ENCODE data around the gene STMP1. TPM values are rescaled to one million over a fixed set of nuclear protein-coding genes. Genes with fewer than 3 reads are reported as not detected.

The STMP1 gene
- total RNA-seq, 2 donors from 2014 or later = 25.7 to 27.4 TPM

- no peaks in the 10 kb centered on the region for H3K4me1 ChIP-seq
- no peaks in the 10 kb centered on the region for H3K36me3 ChIP-seq
- intact Hi-C loops (cut with DNase I) = no loop called here
- no peak for TF ChIP-seq CTCF (IDR thresholded peaks at IDR 0.05)
- H3K27me3 ChIP-seq = no peaks in the 10 kb centered on the region
- H3K27ac ChIP-seq = no peak overlapping the region
- DNase-seq = no peak
- H3K9me3 ChIP-seq = no peaks in the 10 kb centered on the region
- H3K9ac ChIP-seq (ENCODE audit: low read depth in 2 of 2, low read length in 2 of 2) = no peak overlapping the region
- H3K4me3 ChIP-seq = no peak overlapping the region
These were observed 3.8 kb upstream of the STMP1 start for GRCh38 chr7:135658564-135658963.

- Histone ChIP-seq H3K9ac (ENCODE audit: low read depth in 2 of 2, low read length in 2 of 2) (no peak overlapping the region), H3K27ac (no peak overlapping the region), H3K4me1 (no peaks in the 10 kb centered on the region), H3K4me3 (no peak overlapping the region), H3K27me3 (no peaks in the 10 kb centered on the region), H3K36me3 (no peaks in the 10 kb centered on the region), H3K9me3 (no peaks in the 10 kb centered on the region)
- no peak for DNase-seq
- no peak for TF ChIP-seq CTCF (IDR thresholded peaks at IDR 0.05)
- intact Hi-C loops (cut with DNase I) = no loop called here
These were observed 3.0 kb upstream of the STMP1 start for GRCh38 chr7:135659159-135659846.

GRCh38 chr7:135661311-135662122 lies 797 bp upstream of the STMP1 start:
- Histone ChIP-seq H3K4me3 (peak overlapping the region; percentile 49), H3K36me3 (no peaks in the 10 kb centered on the region), H3K27ac (peak overlapping the region; percentile 69), H3K9me3 (no peaks in the 10 kb centered on the region), H3K4me1 (no peaks in the 10 kb centered on the region), H3K27me3 (no peaks in the 10 kb centered on the region), H3K9ac (ENCODE audit: low read depth in 2 of 2, low read length in 2 of 2) (peak overlapping the region; percentile 68 to 78)
- intact Hi-C loops (cut with DNase I) = loop anchor here (10.0 kb wide), 1 partner anchor 313 kb away; the partner anchor contains the start of gene MTPN
- no peak for DNase-seq
- TF ChIP-seq CTCF (IDR thresholded peaks at IDR 0.05) = no peak

- intact Hi-C loops (cut with DNase I) = loop anchor here (10.0 kb wide), 1 partner anchor 313 kb away; the partner anchor contains the start of gene MTPN
These were observed 266 bp upstream of the STMP1 start for GRCh38 chr7:135662123-135662372.

More at GRCh38 chr7:135662123-135662372, 266 bp upstream of the STMP1 start:
- Histone ChIP-seq H3K36me3 (no peaks in the 10 kb centered on the region), H3K9ac (ENCODE audit: low read depth in 2 of 2, low read length in 2 of 2) (peak overlapping the region; percentile 68 to 78), H3K4me3 (peak overlapping the region; percentile 49), H3K9me3 (no peaks in the 10 kb centered on the region), H3K27ac (peak overlapping the region; percentile 69), H3K4me1 (no peaks in the 10 kb centered on the region), H3K27me3 (no peaks in the 10 kb centered on the region)
- DNase-seq = no peak
- peak; percentile 77 for TF ChIP-seq CTCF (IDR thresholded peaks at IDR 0.05)
